ENCODE measurements around the gene ANKRD39.

- TF ChIP-seq CTCF (conservative IDR thresholded peaks at IDR 0.05; ENCODE audit: low read depth in 2 of 2) (no peak), EZH2 (IDR thresholded peaks at IDR 0.05; ENCODE audit: low read depth, unreplicated experiment) (no peak), EZH2phosphoT487 (IDR thresholded peaks at IDR 0.05; ENCODE audit: unreplicated experiment) (no peak), JUNB (IDR thresholded peaks at IDR 0.05; ENCODE audit: unreplicated experiment) (no peak), REST (IDR thresholded peaks at IDR 0.05; ENCODE audit: unreplicated experiment) (no peak), ETS1 (IDR thresholded peaks at IDR 0.05) (no peak), NANOG (IDR thresholded peaks at IDR 0.05; ENCODE audit: borderline replicate concordance) (no peak), CREB1 (CRISPR knock-in tag; IDR thresholded peaks at IDR 0.05; ENCODE audit: low read depth) (no peak)
Observed at GRCh38 chr2:96813656-96814055, 44.2 kb downstream of the ANKRD39 start.

All from GM23338 (cell line).